Psoas muscle (tissue), 8 donors: ENCODE measurements around the gene TMEM176A. TPM values are rescaled to one million over a fixed set of nuclear protein-coding genes. Genes with fewer than 3 reads are reported as not detected.
"Not testable (repeated sequence)": the region's sequence is repeated elsewhere in the genome, so short reads cannot be mapped to it uniquely, and the experiment has no call there.

ENCODE experiments used
- ATAC-seq, 4 donors: fragments of 200-7000 bp; cut with Tn5 transposase; one replicate each; pipeline ENCODE4 v1.9.1; 2020; ENCODE audit warnings: moderate library complexity in 3 of 4, mild to moderate bottlenecking in 2 of 4
- DNase-seq, 2 donors: peaks; one replicate each; pipeline ENCODE4 v3.0.0-alpha.2; 2020
- H3K27ac ChIP-seq: fragments of 200-600 bp; one replicate; pipeline ENCODE4 v1.8.0; 2022
- H3K27me3 ChIP-seq, 3 donors: fragments of 200-600 bp in 1 of 3; one replicate each; pipeline versions ENCODE4 v1.6.1 to v1.8.0; 2013 to 2022; ENCODE audit warnings: low read length in 2 of 3, mild to moderate bottlenecking in 2 of 3, moderate library complexity in 1 of 3; ENCODE audit not compliant: insufficient read depth in 3 of 3
- H3K36me3 ChIP-seq, 2 donors: fragments of 200-600 bp in 1 of 2; one replicate each; pipeline versions ENCODE4 v1.6.1 to v1.8.0; 2013 to 2022; ENCODE audit warnings: low read depth in 1 of 2, mild to moderate bottlenecking in 1 of 2, moderate library complexity in 1 of 2; ENCODE audit not compliant: insufficient read depth in 1 of 2
- H3K4me1 ChIP-seq: fragments of 200-600 bp; one replicate; pipeline ENCODE4 v1.8.0; 2022
- H3K4me3 ChIP-seq: fragments of 200-600 bp; one replicate; pipeline ENCODE4 v1.8.0; 2022; ENCODE audit warnings: mild to moderate bottlenecking
- H3K9me3 ChIP-seq: fragments of 200-600 bp; one replicate; pipeline ENCODE4 v1.8.0; 2022
- WGBS, 3 donors: extraction: QIAGEN DNeasy Blood & Tissue Kit; methylation state at CpG; one replicate each; pipeline versions ENCODE4 v1.1.6 to v1.1.7; 2013; 5-methylcytosine and 5-hydroxymethylcytosine counted together
- intact Hi-C, 2 donors: fragments of 100-400 bp; cut with DNase I; formaldehyde crosslinking; loops; one replicate each; pipeline versions ENCODE4 v1.11.0 to v1.14.2; 2022
- polyA plus RNA-seq, 3 donors: library from polyadenylated mRNA; stranded (reverse); fragments of 200-250 nt; gene quantifications; one replicate each; pipeline ENCODE4 v1.2.3, GENCODE V29; 2013
- total RNA-seq, 4 donors: library from RNA; stranded (reverse); fragmentation: NEBNext Ultra II Directional in 2 of 4; extraction: Animal tissue kit (Norgen Biotek cat#: 25700) in 2 of 4; gene quantifications; one replicate each; pipeline versions ENCODE4 v1.2.1 to v1.2.4, GENCODE V29; 2021 to 2023
- TF ChIP-seq, protein P1 (sequence below): fragments of 200-600 bp; IDR thresholded peaks from one replicate; pipeline ENCODE4 v1.8.0; 2022; ENCODE audit warnings: antibody characterized with exemption
- donor health status: healthy with polysubstance abuse.
- donor health status: DM: no; HTN: no; CAD: no; lungs with moderate emphysema.
- donor health status: Bipolar disorder and iron deficiency.
- donor health status: healthy.
- donor health status: DM: yes; HTN: yes; CAD: no.
- donor health status: DM: no; HTN: no; CAD: no.
- donor health status: DM: no; HTN: no; CAD: no.
- donor health status: DM: yes; HTN: yes; CAD: no.

Gene TMEM176A
- total and polyA plus RNA-seq, 7 donors: 2.3 to 13.7 (median 3.2) TPM

DNA sequence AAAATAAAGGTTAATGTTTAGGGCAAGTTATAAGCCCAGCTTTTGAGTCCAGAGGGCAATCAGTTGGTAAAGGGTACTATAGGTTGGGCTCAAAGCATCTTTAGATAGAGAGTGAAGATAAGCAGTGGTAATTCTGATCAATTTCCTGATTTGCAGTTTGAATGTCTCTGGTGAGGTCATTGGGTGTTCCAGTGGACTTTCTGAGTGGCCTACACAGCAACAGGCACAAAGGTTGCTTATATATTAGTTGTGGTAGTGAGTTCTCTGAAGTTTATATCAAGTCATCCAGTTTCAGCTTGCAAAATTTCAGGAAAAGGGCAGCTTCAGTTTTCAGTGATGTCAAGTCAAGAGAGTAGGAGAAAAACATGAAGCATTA is 34.2 kb upstream of the TMEM176A start:
- no peak for ATAC-seq
- intact Hi-C loops: no loop called here
- no peak overlapping the region for H3K4me3 ChIP-seq

GRCh38 chr7:150769768-150770167 is 30.8 kb upstream of the TMEM176A start:
- TF ChIP-seq, protein P1, sequence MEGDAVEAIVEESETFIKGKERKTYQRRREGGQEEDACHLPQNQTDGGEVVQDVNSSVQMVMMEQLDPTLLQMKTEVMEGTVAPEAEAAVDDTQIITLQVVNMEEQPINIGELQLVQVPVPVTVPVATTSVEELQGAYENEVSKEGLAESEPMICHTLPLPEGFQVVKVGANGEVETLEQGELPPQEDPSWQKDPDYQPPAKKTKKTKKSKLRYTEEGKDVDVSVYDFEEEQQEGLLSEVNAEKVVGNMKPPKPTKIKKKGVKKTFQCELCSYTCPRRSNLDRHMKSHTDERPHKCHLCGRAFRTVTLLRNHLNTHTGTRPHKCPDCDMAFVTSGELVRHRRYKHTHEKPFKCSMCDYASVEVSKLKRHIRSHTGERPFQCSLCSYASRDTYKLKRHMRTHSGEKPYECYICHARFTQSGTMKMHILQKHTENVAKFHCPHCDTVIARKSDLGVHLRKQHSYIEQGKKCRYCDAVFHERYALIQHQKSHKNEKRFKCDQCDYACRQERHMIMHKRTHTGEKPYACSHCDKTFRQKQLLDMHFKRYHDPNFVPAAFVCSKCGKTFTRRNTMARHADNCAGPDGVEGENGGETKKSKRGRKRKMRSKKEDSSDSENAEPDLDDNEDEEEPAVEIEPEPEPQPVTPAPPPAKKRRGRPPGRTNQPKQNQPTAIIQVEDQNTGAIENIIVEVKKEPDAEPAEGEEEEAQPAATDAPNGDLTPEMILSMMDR: no peak
- intact Hi-C loops: no loop called here
- Histone ChIP-seq H3K36me3 (no peaks in the 10 kb centered on the region), H3K27ac (no peak overlapping the region), H3K9me3 (peaks cover 5% of the 10 kb centered on the region), H3K27me3 (no peaks in the 10 kb centered on the region), H3K4me1 (no peaks in the 10 kb centered on the region), H3K4me3 (no peak overlapping the region)
- no peak for ATAC-seq
- no peak for DNase-seq
- WGBS, 3 donors: 81 to 89% (median 89%) methylated on average over 4 of the region's 4 CpGs

More for the DNA sequence above, 34.2 kb upstream of the TMEM176A start:
- H3K9me3 ChIP-seq: no peaks in the 10 kb centered on the region
- H3K4me1 ChIP-seq: no peaks in the 10 kb centered on the region
- DNase-seq: no peak
- TF ChIP-seq, protein P1: no peak
- H3K27me3 ChIP-seq: no peaks in the 10 kb centered on the region
- no peaks in the 10 kb centered on the region for H3K36me3 ChIP-seq
- H3K27ac ChIP-seq: no peak overlapping the region

DNA sequence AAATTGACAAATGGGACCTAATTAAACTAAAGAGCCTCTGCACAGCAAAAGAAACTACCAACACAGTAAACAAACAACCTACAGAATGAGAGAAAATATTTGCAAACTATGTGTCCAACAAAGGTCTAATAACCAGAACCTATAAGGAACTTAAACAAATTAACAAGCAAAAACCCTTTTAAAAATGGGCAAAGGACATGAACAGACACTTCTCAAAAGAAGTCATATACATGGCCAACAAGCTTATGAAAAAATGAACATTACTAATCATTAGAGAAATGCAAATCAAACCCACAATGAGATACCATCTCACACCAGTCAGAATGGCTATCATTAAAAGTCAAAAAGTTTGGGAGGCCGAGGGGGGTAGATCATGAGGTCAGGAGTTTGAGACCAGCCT is 26.4 kb upstream of the TMEM176A start:
- H3K4me1 ChIP-seq, H3K4me3 ChIP-seq, H3K36me3 ChIP-seq, ATAC-seq, H3K27me3 ChIP-seq, DNase-seq, intact Hi-C loops, H3K27ac ChIP-seq, H3K9me3 ChIP-seq: not testable (repeated sequence)
- 75 to 81% (median 80%) methylated on average over 1 of the region's 1 CpG for WGBS, 3 donors

- H3K4me3 ChIP-seq: no peak overlapping the region
- H3K9me3 ChIP-seq: peaks cover 5% of the 10 kb centered on the region
- intact Hi-C loops: loop anchor here in 1 of 2 donors (5.0 kb wide), 1 partner anchor 99 kb away; no protein-coding TSS in a partner anchor
- no peak overlapping the region for H3K27ac ChIP-seq
- H3K4me1 ChIP-seq: no peaks in the 10 kb centered on the region
- DNase-seq (no peak), ATAC-seq (no peak)
- WGBS, 3 donors: 48 to 50% (median 50%) methylated on average over 8 of the region's 8 CpGs
- TF ChIP-seq, protein P1: no peak
- peaks cover 0 to 4% (median 0%) of the 10 kb centered on the region in 3 donors for H3K27me3 ChIP-seq
- no peaks in the 10 kb centered on the region for H3K36me3 ChIP-seq
Observed at GRCh38 chr7:150778014-150778737, 22.4 kb upstream of the TMEM176A start.

DNA sequence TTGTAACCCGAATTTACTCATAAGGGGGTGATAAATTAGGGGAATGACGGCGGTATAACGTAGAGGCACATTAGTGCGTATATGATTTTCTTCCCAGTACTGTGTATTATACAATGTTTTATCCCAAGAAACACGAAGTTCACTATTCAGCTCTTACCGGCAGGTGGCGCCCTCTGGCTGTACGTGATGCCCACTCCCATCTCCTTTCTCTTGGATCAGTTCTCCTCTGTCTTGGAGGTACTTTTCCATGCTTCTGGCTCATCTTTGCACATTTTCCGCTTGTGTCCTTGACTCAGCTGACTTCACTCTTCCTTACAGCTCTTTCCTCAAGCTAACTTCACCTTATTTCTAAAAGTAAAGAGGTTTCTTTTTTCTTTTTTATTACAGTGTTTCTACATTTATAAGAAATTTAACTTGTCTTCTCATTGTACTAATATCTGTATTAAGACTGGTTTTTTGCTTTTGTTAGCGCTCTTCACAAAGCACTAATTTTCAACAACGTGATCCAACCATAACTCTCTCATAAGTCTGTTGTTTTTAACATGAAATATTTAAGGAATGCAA is 21.7 kb upstream of the TMEM176A start:
- intact Hi-C loops: loop anchor here in 1 of 2 donors (5.0 kb wide), 1 partner anchor 98 kb away; no protein-coding TSS in a partner anchor
- WGBS, 3 donors: 7 to 9% (median 8%) methylated on average over 12 of the region's 12 CpGs

More for the DNA sequence above, 21.7 kb upstream of the TMEM176A start:
- Histone ChIP-seq H3K27me3 (peaks cover 0 to 4% (median 0%) of the 10 kb centered on the region in 3 donors), H3K4me3 (no peak overlapping the region), H3K36me3 (no peaks in the 10 kb centered on the region), H3K9me3 (peaks cover under 1% of the 10 kb centered on the region), H3K27ac (no peak overlapping the region), H3K4me1 (no peaks in the 10 kb centered on the region)
- TF ChIP-seq, protein P1: peak; percentile 77
- DNase-seq: peak; percentile 77 to 84
- ATAC-seq: peak in 2 of 4 donors; percentile 61 to 70
